Measurements from ENCODE around the gene CMIP.

Gene CMIP

DNA sequence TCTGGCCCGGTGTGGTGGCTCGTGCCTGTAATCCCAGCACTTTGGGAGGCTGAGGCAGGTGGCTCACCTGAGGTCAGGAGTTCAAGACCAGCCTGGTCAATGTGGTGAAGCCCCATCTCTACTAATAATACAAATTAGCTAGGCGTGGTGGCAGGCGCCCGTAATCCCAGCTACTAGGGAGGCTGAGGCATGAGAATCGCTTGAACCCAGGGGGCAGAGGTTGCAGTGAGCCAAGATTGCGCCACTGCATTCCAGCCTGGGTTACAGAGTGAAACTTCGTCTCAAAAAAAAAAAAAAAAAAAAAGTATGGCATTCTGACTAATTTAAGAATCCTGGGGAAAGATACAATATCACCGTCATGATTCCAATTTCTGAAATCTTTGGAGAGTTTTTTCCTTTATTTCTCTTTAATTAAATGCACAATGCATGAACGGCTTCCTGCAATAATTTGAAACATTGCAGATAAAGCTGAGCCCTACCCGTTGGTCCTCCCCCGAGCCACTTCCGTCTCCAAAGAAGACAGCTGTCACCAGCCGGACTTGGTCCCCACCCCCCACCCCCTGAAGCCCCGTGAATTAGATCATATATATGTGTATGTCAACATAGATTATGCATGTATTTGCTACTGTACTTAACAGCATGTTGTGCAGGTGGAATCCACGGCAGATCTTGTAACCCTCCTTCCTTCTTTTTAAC, 191.8 kb downstream of the CMIP start:
- no peak for TF ChIP-seq ZNF274 (IDR thresholded peaks at IDR 0.05; ENCODE audit: low read depth, low read length)
- no peak overlapping the region for H3K4me3 ChIP-seq (ENCODE audit: low read length)

DNA sequence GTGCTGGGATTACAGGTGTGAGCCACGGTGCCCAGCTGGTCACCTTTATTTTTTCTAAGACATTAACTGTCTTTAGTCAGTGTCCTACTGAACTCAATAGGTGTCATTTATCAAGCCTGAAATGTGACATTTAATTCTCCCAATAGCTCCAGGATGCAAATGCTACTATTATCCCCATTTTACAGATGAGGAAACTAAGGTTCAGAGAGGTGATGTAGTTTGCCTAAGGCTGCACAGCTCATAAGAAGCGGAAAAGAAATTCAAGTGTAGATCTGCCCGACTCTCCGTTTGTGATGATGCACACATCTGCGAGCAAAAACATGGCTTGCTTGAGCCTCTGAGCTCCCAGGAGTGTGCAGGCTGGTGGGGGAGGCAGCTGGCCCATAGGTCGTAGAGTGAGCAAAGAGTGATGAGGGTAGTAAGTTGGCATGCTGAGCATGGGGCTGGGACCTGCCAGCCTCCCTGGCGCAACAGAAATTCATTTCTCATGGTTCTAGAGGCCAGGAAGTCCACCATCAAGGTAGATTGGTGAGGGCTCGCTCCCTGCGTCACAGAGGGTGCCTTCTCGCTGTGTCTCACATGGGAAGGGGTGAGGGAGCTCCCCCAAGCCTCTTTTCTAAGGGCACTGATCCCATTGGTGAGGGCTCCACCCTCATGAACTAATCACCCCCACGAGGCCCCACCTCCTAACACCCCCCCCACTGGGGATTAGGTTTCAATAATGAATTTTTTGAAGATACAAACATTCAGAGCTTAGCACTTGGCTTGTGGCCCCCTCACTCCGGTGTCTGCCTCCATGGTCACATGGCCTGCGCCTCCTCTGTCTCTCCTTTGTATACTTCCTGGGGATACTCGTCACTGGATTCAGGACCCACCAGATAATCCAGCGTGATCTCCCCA, 193.0 kb downstream of the CMIP start:
- no peak for TF ChIP-seq ZNF274 (IDR thresholded peaks at IDR 0.05; ENCODE audit: low read depth, low read length)
- H3K4me3 ChIP-seq (ENCODE audit: low read length), result no peak overlapping the region

DNA sequence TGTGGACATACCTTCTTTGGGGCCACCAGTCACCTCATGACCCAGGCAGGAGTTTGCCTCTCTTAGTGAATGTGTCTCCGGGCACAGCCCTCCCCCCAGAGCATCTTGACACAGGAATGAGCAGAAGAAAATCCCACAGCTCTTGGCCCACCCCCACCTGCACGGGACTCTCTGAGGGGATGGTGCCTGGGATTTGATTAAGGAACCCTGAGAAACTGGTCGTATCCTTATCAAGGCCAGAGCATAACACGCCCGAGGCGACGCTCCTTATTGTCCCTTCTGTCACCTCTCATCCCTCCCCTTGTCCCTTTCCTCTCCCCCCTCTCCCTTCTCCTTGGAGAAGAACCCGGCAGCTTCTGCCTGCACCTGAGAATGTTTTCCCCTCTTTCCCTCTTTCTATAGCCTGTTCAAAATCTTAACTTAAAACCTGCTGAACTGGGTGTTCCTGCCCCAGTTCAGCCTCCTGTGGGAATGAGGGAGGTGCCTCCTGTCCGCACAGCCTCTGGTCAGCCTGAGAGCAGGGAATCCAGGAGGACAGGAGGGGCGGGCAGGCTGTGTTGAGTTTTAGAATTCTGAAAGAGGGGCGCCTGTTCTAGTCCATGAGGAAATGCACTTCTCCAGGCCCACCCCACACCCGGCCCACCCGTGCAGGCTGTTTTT, 193.8 kb downstream of the CMIP start:
- TF ChIP-seq ZNF274 (IDR thresholded peaks at IDR 0.05; ENCODE audit: low read depth, low read length), result no peak

DNA sequence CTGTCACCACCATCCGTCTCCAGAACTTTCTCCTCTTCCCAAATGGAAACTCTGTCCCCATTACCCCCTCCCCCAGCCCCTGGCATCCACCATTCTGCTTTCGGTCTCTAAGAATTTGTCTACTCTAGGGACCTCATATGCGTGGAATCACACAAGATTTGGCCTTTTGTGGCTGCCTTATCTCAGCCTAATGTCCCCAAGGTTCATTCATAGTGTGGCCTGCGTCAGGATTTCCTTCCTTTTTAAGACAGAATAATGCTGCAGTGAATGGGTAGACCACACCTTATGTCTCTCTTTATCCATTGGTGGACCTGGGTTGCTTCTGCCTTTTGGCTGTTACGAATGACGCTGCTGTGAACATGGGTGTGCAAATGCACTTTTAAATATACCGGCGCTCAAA, 194.7 kb downstream of the CMIP start:
- no peak overlapping the region for H3K4me3 ChIP-seq (ENCODE audit: low read length)
- TF ChIP-seq ZNF274 (IDR thresholded peaks at IDR 0.05; ENCODE audit: low read depth, low read length), result no peak

More for the DNA sequence above, 193.8 kb downstream of the CMIP start:
- no peak overlapping the region for H3K4me3 ChIP-seq (ENCODE audit: low read length)

DNA sequence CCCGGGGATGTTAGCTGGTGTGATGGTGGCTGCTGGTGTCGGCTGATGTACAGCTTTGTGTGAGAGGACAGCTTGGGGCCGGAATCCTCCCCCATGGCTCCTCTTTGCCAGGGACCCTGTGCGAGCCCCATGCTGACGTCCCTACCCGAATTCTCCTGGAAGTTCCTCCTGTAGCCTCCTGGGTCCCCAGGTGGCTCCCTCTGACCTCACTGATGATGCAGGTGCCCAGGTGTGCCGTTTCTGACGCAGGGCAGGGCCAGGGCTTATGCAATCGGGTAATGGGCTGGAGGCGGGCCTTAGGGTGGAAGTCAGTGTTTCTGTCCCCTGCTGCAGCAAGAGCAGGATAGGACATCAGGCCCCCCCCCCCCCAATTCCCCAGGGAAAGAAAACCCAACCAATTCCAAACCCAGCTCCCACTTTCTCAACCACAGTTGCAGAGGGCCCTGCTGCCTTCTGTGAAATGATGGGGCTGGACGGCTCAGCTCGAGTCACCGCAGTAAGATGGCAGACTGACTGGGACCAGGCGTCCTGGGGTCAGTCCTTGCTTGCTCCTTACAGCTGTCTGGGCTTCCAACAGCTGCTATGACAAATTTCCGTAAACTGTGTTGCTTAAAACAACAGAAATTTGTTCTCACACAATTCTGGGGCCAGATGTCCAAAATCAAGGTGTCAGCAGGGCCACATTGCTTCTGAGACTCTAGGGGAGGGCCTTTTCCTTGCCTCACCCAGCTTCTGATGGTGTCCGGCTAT, 195.5 kb downstream of the CMIP start:
- TF ChIP-seq ZNF274 (IDR thresholded peaks at IDR 0.05; ENCODE audit: low read depth, low read length), result no peak
- no peak overlapping the region for H3K4me3 ChIP-seq (ENCODE audit: low read length)

DNA sequence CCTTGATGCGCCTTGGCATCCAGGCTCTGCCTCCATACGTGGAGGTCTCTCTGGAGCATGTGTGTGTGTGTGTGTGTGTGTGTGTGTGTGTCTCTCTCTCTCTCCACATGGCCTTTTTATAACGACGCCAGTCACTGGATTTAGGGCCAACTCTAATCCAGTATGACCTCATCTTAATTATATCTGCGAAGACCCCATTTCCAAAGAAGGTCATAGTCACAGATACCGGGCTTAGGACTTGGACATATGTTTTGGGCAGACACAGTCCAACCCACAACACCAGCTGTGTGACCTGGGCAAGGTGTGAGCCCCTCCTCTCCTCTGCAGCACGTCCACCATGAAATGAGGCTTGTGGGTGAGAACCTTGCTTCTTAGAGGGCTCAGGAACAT, 196.1 kb downstream of the CMIP start:
- TF ChIP-seq ZNF274 (IDR thresholded peaks at IDR 0.05; ENCODE audit: low read depth, low read length), result no peak
- H3K4me3 ChIP-seq (ENCODE audit: low read length), result no peak overlapping the region

DNA sequence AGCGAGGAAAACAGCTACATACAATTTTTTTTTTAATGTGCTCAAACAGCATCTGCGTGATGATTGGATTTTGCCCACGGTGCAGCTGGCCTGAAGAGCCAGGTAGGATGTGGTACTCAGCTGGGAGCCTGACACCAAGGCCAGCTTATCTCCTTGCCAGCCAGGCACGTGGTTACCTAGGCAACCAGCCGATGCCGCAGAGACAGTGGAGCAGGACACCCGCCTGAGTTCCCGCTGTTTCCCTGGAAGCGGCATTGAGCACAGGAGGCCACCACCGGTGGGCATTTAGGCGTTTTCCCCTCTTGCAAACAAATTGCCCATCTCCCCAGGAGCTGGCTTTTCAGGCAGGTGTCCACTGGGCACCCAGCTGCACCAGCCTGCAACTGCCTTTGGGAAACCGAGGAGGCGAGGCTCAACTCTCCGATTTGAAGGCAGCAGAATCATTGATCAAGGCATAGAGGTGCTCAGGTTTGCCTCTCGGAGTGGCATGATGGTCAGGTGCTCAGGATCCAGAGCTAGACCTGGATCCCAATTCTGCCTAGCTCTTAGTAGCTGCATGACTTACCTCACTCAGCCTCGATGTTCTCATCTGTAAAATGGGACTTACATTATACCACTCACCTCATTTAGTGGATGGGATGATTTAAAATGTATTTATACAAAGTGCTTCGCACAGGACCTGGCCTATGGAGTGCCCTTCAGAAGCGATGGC, 196.9 kb downstream of the CMIP start:
- no peak for TF ChIP-seq ZNF274 (IDR thresholded peaks at IDR 0.05; ENCODE audit: low read depth, low read length)
- no peak overlapping the region for H3K4me3 ChIP-seq (ENCODE audit: low read length)

DNA sequence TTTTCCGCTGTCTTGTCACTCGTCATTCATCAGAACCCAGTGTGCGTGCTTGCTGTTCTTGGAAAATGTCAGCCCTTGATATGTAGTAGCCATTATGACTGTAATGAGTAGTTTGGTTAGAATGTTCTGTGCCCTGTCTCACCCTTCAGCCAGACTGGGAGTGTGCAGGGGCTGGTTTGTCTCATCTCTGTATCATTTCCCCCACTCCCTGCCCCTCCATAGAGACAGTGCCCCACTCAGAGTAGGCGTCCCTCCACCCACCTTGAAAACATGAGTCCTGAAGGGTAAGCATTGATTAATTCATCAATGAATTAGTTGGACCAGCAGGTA, 197.5 kb downstream of the CMIP start:
- TF ChIP-seq ZNF274 (IDR thresholded peaks at IDR 0.05; ENCODE audit: low read depth, low read length), result no peak
- H3K4me3 ChIP-seq (ENCODE audit: low read length), result no peak overlapping the region

DNA sequence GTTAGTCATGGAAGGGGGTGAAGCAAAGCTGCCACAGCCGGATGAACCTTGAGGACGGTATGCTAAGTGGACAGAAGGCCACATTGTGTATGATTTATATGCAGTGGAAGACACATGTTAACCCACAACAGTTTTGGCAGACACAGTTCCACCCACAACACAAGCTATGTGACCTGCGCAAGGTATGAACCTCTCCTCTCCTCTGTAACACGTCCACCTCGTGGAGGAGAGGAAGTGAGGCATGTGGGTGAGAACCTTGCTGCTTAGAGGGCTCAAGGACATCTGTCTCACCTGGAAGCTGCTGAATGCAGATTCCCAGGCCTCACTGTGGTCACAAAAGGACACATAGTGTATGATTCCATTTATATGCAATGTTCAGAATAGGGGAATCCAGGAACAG, 198.3 kb downstream of the CMIP start:
- TF ChIP-seq ZNF274 (IDR thresholded peaks at IDR 0.05; ENCODE audit: low read depth, low read length), result no peak
- H3K4me3 ChIP-seq (ENCODE audit: low read length), result no peak overlapping the region

DNA sequence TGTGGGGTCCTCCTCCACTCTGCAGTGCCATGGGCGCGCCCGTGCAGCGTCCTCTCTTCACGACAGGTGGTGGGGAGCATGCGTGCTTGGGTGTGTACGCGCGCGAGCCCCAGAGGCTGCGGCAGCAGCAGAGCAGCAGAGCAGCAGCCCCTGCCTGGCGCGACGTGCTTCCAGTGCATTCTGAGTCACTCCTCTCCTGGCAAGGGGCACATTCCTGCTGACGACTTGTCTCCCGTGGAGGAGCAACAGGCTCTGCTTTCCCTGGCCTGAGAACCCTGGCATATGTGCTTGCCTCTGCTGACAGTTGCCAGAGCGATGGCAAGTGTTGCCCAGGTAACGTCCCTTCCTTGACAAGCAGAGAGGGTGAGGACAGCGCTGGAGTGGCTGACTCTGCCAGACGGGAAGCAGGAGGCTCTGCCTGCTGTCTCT, 200.7 kb downstream of the CMIP start:
- H3K4me3 ChIP-seq (ENCODE audit: low read length), result no peak overlapping the region
- TF ChIP-seq ZNF274 (IDR thresholded peaks at IDR 0.05; ENCODE audit: low read depth, low read length), result no peak

DNA sequence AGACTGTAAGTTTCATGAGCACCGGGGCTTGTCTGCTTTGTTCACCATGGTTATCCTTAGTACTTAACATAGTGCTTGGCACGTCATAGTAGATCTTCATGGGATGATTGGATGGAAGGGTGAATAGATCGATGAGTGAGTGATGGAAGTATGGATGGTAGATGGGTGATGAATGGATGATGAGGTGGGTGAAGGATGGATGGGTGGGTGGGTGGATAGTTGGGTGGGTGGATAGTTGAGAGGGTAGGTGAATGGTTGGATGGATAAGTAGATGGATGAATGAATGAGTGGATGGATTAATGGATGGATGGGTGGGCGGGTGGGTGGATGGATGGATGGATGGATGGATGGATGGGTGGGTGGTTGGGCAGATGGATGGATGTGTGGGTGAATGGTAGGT, 201.3 kb downstream of the CMIP start:
- no peak for TF ChIP-seq ZNF274 (IDR thresholded peaks at IDR 0.05; ENCODE audit: low read depth, low read length)
- no peak overlapping the region for H3K4me3 ChIP-seq (ENCODE audit: low read length)

DNA sequence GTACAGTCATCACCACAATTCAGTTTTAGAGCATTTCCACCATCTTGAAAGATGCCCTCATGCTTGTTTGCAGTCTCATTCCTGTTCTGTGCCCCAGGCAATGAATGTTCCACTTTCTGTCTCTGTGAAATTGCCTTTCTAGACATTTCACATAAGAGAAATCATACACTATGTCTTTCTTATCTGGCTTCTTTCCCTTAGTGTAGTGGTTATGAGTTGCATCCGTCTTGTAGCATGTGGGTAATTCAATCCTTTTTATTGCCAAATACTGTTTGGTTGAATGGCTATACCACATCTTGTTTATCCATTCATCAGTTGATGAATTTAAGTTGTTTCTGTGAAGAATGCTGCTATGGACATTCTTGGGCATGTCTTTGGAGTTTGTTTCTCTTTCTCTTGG, 202.0 kb downstream of the CMIP start:
- no peak for TF ChIP-seq ZNF274 (IDR thresholded peaks at IDR 0.05; ENCODE audit: low read depth, low read length)
- no peak overlapping the region for H3K4me3 ChIP-seq (ENCODE audit: low read length)

DNA sequence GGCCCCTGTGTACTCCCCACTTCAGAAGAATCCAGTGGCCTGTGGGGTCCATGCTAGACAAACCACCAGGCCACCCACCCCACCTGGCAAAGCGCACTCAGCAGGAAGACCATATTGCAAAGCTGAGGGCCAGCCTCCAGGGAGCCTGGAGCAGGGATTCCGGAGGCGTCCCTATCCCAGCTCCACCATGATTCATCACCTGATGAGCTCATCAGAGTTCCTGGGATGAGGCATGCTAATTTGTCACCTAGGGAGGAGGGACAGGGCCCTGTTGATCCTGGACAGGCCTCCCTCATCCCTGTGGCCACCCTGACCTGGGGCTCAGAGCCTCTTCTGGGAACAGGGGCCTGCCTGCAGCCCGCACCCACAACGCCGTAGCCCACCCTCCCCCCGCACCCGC, 202.9 kb downstream of the CMIP start:
- TF ChIP-seq ZNF274 (IDR thresholded peaks at IDR 0.05; ENCODE audit: low read depth, low read length), result no peak

More for the DNA sequence above, 202.9 kb downstream of the CMIP start:
- no peak overlapping the region for H3K4me3 ChIP-seq (ENCODE audit: low read length)

Data from GM08714 (cell line).